Mesothelial cell of epicardium (in vitro differentiated cells): Measurements from ENCODE around the gene MZT2A. TPM values are rescaled to one million over a fixed set of nuclear protein-coding genes. Genes with fewer than 3 reads are reported as not detected.
"Not testable (repeated sequence)": the region's sequence is repeated elsewhere in the genome, so short reads cannot be mapped to it uniquely, and the experiment has no call there.

Experiments
- DNase-seq, 2 experiments: peaks; one replicate each; pipeline ENCODE4 v3.0.0; 2021; ENCODE audit warnings: low spot score in 2 of 2; ENCODE audit not compliant: unreplicated experiment in 2 of 2
- H3K27ac Mint-ChIP-seq: 2 replicates; pipeline ENCODE4 v1.8.0; 2021; ENCODE audit warnings: mixed read lengths
- H3K27me3 Mint-ChIP-seq: 2 replicates; pipeline ENCODE4 v1.8.0; 2021; ENCODE audit warnings: low read depth, mixed read lengths
- H3K36me3 Mint-ChIP-seq: 2 replicates; pipeline ENCODE4 v1.8.0; 2021; ENCODE audit warnings: mixed read lengths
- H3K4me1 Mint-ChIP-seq: 2 replicates; pipeline ENCODE4 v1.8.0; 2021; ENCODE audit warnings: mixed read lengths
- H3K4me3 Mint-ChIP-seq: 2 replicates; pipeline ENCODE4 v1.8.0; 2021; ENCODE audit warnings: mild to moderate bottlenecking, moderate library complexity, mixed read lengths
- H3K9me3 Mint-ChIP-seq: 2 replicates; pipeline ENCODE4 v1.8.0; 2021; ENCODE audit warnings: mixed read lengths
- total RNA-seq: library from RNA; stranded (reverse); gene quantifications from 3 replicates; pipeline ENCODE4 v1.2.1, GENCODE V29; 2021
- TF ChIP-seq, protein P1 (sequence below): fragments of 200-600 bp; sonication (generic); IDR thresholded peaks from one replicate; pipeline ENCODE4 v1.5.0; 2021; ENCODE audit warnings: antibody characterized with exemption; ENCODE audit not compliant: unreplicated experiment

MZT2A gene
- total RNA-seq, 1 donor from 2014 or later, result 106 TPM

DNA sequence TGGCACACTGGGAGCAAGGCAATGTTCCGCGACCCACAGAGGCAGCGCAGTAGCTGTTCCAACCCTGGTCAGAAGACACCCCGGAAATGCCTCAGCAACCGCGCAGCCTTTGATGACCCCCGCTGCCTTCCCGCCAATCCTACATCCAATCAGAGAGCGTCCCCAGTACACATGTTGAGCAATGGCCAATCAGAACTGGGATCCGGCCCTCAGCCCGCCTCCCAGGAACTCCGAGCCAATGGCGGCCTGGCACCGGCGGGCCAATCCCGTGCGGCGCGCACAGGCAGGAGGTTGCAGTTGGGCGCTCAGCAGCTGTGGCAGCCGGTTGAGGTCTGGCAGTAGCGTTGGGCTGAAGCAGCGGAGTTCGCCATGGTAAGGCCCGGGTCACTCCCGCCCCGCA, 16.4 kb downstream of the MZT2A start, which contains the start of gene TUBA3D:
Gene TUBA3D, plus strand, starts transcription at position 289 of the 400 bp plus-strand sequence. Its CDS starts 81 bp downstream, at position 370.
- no peaks in the 10 kb centered on the region for H3K27me3 Mint-ChIP-seq
- TF ChIP-seq, protein P1, sequence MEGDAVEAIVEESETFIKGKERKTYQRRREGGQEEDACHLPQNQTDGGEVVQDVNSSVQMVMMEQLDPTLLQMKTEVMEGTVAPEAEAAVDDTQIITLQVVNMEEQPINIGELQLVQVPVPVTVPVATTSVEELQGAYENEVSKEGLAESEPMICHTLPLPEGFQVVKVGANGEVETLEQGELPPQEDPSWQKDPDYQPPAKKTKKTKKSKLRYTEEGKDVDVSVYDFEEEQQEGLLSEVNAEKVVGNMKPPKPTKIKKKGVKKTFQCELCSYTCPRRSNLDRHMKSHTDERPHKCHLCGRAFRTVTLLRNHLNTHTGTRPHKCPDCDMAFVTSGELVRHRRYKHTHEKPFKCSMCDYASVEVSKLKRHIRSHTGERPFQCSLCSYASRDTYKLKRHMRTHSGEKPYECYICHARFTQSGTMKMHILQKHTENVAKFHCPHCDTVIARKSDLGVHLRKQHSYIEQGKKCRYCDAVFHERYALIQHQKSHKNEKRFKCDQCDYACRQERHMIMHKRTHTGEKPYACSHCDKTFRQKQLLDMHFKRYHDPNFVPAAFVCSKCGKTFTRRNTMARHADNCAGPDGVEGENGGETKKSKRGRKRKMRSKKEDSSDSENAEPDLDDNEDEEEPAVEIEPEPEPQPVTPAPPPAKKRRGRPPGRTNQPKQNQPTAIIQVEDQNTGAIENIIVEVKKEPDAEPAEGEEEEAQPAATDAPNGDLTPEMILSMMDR, result no peak
- H3K9me3 Mint-ChIP-seq, result no peaks in the 10 kb centered on the region
- DNase-seq, result no peak
- H3K36me3 Mint-ChIP-seq, result peaks cover 7% of the 10 kb centered on the region
- no peak within 1 kb of the TSS for H3K4me3 Mint-ChIP-seq
- no peak within 1 kb of the TSS for H3K27ac Mint-ChIP-seq
- H3K4me1 Mint-ChIP-seq, result no peaks in the 10 kb centered on the region

DNA sequence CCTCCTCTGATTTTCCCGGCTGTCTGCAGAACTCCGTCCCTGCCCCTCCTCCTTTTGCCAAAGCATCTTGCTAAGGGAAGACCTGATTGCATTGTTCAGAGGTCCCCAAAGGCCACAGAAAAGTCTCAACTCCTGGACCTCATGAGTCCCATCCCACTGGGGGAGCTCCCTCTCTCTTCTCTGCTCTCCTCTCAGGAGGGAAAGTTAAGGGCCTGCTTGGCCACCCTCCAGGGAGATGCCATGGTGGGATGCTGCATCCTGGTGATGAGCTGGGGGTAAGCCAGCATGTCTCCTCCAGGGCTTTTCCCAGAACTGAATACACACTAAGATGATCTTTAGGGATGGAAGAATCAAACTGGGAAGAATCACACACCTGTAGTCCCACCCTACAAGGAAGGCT, 18.9 kb downstream of the MZT2A start:
- H3K27me3 Mint-ChIP-seq, H3K27ac Mint-ChIP-seq, H3K36me3 Mint-ChIP-seq, H3K4me3 Mint-ChIP-seq, DNase-seq, H3K4me1 Mint-ChIP-seq, H3K9me3 Mint-ChIP-seq: not testable (repeated sequence)

- DNase-seq, H3K27ac Mint-ChIP-seq, H3K9me3 Mint-ChIP-seq, H3K4me3 Mint-ChIP-seq, H3K27me3 Mint-ChIP-seq, H3K4me1 Mint-ChIP-seq, H3K36me3 Mint-ChIP-seq: not testable (repeated sequence)
These were observed 20.6 kb downstream of the MZT2A start for GRCh38 chr2:131471624-131472023.

DNA sequence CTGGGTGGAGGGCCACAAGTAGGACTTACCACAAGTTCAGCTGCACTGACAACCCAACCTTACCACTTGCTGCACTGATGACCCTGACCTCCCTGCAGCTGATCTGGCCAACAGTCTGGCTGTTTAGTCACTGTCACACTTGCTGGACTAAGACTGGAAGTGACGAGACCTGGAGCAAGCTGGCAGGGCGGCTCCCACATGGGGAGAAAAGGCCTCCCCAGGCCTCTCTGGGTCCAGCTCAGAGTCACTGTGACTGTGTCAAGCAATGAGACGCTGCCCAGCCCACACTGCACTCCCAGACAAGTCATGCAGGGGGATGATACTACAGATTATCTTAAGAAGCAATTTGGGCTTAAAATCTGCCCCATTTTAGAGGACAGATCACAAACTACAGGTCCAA, 21.3 kb downstream of the MZT2A start:
- H3K27ac Mint-ChIP-seq, H3K4me3 Mint-ChIP-seq, DNase-seq, H3K4me1 Mint-ChIP-seq, H3K36me3 Mint-ChIP-seq, H3K9me3 Mint-ChIP-seq, H3K27me3 Mint-ChIP-seq: not testable (repeated sequence)

GRCh38 chr2:131467722-131468121, 24.5 kb downstream of the MZT2A start:
- H3K4me3 Mint-ChIP-seq, H3K36me3 Mint-ChIP-seq, H3K27me3 Mint-ChIP-seq, H3K4me1 Mint-ChIP-seq, H3K9me3 Mint-ChIP-seq, H3K27ac Mint-ChIP-seq, DNase-seq: not testable (repeated sequence)

DNA sequence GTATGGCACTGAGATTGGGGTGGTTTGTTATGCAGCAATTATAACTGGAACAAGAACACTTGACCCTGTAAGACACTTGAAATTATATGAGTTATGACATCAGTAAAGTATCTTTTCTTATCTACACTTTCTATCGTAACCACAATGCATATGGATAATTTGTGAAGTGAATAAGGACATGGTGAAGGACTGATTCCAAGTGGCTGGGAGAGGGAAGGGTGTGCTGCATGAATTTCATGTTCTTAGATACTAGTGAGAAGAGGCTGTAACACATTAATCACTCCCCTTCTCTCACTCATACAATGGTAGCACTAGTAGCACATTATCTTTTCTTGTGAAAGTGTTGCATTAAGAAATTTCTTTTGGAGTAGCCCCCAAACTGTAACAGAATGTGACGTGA, 37.3 kb downstream of the MZT2A start:
- not testable (repeated sequence) for H3K4me1 Mint-ChIP-seq, H3K36me3 Mint-ChIP-seq, H3K4me3 Mint-ChIP-seq, H3K9me3 Mint-ChIP-seq, H3K27ac Mint-ChIP-seq, DNase-seq
- peaks cover 31% of the 10 kb centered on the region for H3K27me3 Mint-ChIP-seq

DNA sequence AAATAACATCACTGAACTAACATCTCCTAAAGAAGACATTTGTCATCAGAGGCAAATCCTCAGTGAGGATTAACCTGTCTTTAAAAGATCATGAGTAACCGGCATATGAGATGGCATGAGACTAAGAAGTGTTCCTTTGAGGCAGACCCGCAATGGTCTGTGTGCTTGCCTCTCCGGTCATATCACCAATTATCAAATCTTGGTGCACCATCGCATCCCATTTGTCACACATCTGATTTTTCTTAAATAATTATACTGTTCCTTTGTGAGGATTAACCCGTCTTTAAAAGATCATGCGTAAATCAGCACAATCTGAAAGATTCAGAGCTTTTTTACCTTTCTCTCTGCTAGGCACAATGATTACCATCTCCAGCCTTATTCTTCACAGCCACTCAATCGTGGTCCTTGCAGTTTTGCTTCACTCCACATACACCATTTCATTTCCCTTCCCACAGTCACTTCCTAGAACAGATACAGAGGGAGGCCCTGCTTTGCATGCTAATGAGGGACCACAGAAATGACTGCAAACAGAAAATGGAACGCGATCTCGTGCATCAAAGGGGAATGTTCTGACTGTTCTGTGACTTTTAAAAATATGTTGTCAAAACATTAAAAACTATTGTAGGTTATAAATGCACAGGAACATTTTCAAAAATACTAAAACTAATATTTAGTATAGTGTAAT, 40.8 kb downstream of the MZT2A start:
- not testable (repeated sequence) for H3K4me1 Mint-ChIP-seq, DNase-seq, H3K4me3 Mint-ChIP-seq, H3K27ac Mint-ChIP-seq, H3K36me3 Mint-ChIP-seq, H3K9me3 Mint-ChIP-seq
- peaks cover 43% of the 10 kb centered on the region for H3K27me3 Mint-ChIP-seq

DNA sequence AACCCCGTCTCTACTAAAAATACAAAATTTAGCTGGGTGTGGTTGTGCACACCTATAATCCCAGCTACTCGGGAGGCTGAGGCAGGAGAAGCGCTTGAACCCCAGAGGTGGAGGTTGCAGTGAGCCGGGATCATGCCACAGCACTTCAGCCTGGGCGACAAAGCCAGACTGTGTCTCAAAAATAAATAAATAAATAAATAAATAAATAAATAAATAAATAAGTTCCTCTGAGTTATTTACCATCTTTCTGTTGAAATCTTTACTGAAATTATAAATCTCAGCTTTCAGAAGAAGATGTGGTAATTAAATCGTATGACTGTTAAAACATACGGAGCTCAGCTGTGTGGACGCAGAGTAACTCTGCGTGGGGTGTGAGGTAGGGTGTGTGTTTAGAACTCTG, 44.2 kb downstream of the MZT2A start:
- H3K4me3 Mint-ChIP-seq, DNase-seq, H3K27ac Mint-ChIP-seq, H3K4me1 Mint-ChIP-seq, H3K36me3 Mint-ChIP-seq, H3K9me3 Mint-ChIP-seq: not testable (repeated sequence)
- peaks cover 39% of the 10 kb centered on the region for H3K27me3 Mint-ChIP-seq

GRCh38 chr2:131445896-131446295, 46.3 kb downstream of the MZT2A start:
- no peak overlapping the region for H3K4me3 Mint-ChIP-seq
- no peaks in the 10 kb centered on the region for H3K4me1 Mint-ChIP-seq
- no peak for DNase-seq
- no peaks in the 10 kb centered on the region for H3K9me3 Mint-ChIP-seq
- TF ChIP-seq, protein P1, result no peak
- H3K27me3 Mint-ChIP-seq, result peaks cover 35% of the 10 kb centered on the region
- no peaks in the 10 kb centered on the region for H3K36me3 Mint-ChIP-seq
- no peak overlapping the region for H3K27ac Mint-ChIP-seq

- not testable (repeated sequence) for H3K4me1 Mint-ChIP-seq, H3K9me3 Mint-ChIP-seq, H3K36me3 Mint-ChIP-seq, H3K27ac Mint-ChIP-seq, DNase-seq, H3K4me3 Mint-ChIP-seq
- H3K27me3 Mint-ChIP-seq, result peaks cover 39% of the 10 kb centered on the region
These were observed 46.7 kb downstream of the MZT2A start for GRCh38 chr2:131445515-131445797.

DNA sequence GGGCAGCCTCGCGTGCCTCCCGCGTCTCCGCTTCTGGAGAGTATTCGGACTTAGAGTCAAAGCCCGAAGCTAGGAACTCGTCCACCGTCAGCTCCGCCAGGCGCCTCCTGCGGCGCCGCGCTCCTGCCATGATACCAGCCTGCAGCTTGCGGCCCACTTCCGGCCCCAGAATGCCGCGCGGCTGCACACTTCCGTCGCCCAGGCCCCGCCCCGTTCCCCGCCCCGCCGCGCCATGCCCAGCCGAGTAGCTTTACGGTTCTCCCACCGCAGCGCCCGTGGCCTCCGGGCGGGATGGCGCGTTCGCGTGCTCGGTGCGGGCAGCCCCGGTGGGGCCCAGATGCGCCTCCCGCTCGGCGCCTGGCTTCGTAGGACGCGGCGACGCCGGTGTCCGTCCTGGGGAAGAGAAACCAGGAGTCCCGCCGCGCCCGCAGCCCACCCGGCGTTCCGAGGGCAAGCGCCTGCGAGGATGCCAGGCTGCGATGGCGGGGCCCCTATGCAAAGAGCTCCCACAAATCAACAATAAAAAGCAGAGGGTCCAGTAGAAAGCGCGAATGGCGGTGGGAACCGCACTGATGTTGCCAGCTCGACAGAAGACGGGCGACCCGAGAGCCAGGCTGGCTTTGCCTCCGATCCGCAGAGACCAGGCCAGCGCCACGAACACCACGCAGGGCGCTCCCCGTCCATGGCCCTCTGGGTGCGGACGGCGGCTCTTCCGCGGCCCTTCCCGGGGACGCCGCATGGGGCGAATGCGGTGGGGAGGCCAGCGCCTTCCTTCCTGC, 47.3 kb downstream of the MZT2A start:
- H3K27ac Mint-ChIP-seq, H3K36me3 Mint-ChIP-seq, H3K9me3 Mint-ChIP-seq, DNase-seq, H3K4me3 Mint-ChIP-seq, H3K4me1 Mint-ChIP-seq: not testable (repeated sequence)
- peaks cover 37% of the 10 kb centered on the region for H3K27me3 Mint-ChIP-seq

GRCh38 chr2:131440742-131441468, 51.3 kb downstream of the MZT2A start:
- DNase-seq, H3K36me3 Mint-ChIP-seq, H3K4me3 Mint-ChIP-seq: not testable (repeated sequence)

More at GRCh38 chr2:131440742-131441468, 51.3 kb downstream of the MZT2A start:
- H3K4me1 Mint-ChIP-seq, H3K27ac Mint-ChIP-seq, H3K9me3 Mint-ChIP-seq: not testable (repeated sequence)
- H3K27me3 Mint-ChIP-seq, result peaks cover 22% of the 10 kb centered on the region
